Fibroblast of upper back skin (primary cell): ENCODE results near the gene RCN1.
"Not testable (repeated sequence)": the region's sequence is repeated elsewhere in the genome, so short reads cannot be mapped to it uniquely, and the experiment has no call there.

Experiments
- DNase-seq: peaks from one replicate; pipeline ENCODE4 v3.0.0-alpha.2; 2013

RCN1 gene

GRCh38 chr11:32090545-32091370 is at the start of gene RCN1:
RCN1 (plus strand) TSS chr11:32091074; CDS start chr11:32091197, 123 bp downstream.
- DNase-seq: peak; percentile 92

GRCh38 chr11:32043737-32044136 is 47.1 kb upstream of the RCN1 start:
- DNase-seq: no peak

GRCh38 chr11:32044158-32044863 is 46.6 kb upstream of the RCN1 start:
- peak; percentile 41 for DNase-seq

- no peak for DNase-seq
These were observed 45.4 kb upstream of the RCN1 start for GRCh38 chr11:32045456-32045855.

GRCh38 chr11:32050264-32050663 is 40.6 kb upstream of the RCN1 start:
- no peak for DNase-seq

- peak; percentile 62 for DNase-seq
These were observed 38.7 kb upstream of the RCN1 start for GRCh38 chr11:32052215-32052614.

GRCh38 chr11:32053151-32053888 is 37.6 kb upstream of the RCN1 start:
- DNase-seq: peak; percentile 58

- no peak for DNase-seq
These were observed 35.0 kb upstream of the RCN1 start for GRCh38 chr11:32055861-32056260.

- peak; percentile 83 for DNase-seq
These were observed 34.4 kb upstream of the RCN1 start for GRCh38 chr11:32056438-32056837.

- DNase-seq: no peak
These were observed 31.0 kb upstream of the RCN1 start for GRCh38 chr11:32059686-32060462.

GRCh38 chr11:32062540-32062939 is 28.3 kb upstream of the RCN1 start:
- no peak for DNase-seq

- not testable (repeated sequence) for DNase-seq
These were observed 27.8 kb upstream of the RCN1 start for GRCh38 chr11:32063031-32063430.

- no peak for DNase-seq
These were observed 24.8 kb upstream of the RCN1 start for GRCh38 chr11:32065865-32066629.

GRCh38 chr11:32068134-32068870 is 22.6 kb upstream of the RCN1 start:
- DNase-seq: peak; percentile 65

GRCh38 chr11:32069361-32070058 is 21.4 kb upstream of the RCN1 start:
- DNase-seq: no peak

- DNase-seq: no peak
These were observed 20.2 kb upstream of the RCN1 start for GRCh38 chr11:32070692-32071091.

- peak; percentile 81 for DNase-seq
These were observed 19.1 kb upstream of the RCN1 start for GRCh38 chr11:32071811-32072210.

GRCh38 chr11:32072872-32073643 is 17.8 kb upstream of the RCN1 start:
- peak; percentile 77 for DNase-seq

- no peak for DNase-seq
These were observed 17.2 kb upstream of the RCN1 start for GRCh38 chr11:32073644-32074026.

GRCh38 chr11:32079553-32079952 is 11.3 kb upstream of the RCN1 start:
- no peak for DNase-seq
